HFF-Myc (cell line): ENCODE measurements around the gene IFI6.

Experiments used
- DNase-seq: peaks from one replicate; pipeline ENCODE4 v3.0.0-alpha.2; 2011; ENCODE audit warnings: low read depth; ENCODE audit errors: extremely low read depth
- H3K4me3 ChIP-seq: replicated peaks from 2 replicates; pipeline ENCODE4 v1.5.1; 2011; ENCODE audit warnings: low read depth, mild to moderate bottlenecking, control low read depth, low read length
- CTCF ChIP-seq: IDR thresholded peaks from 2 replicates; pipeline ENCODE4 v1.5.1; 2012; ENCODE audit warnings: mild to moderate bottlenecking, low read depth, low read length, control low read depth; ENCODE audit errors: missing control alignments

The IFI6 gene

GRCh38 chr1:27658951-27659496, 13.0 kb downstream of the IFI6 start:
- H3K4me3 ChIP-seq, result peak overlapping the region; percentile 33
- TF ChIP-seq CTCF, result no peak
- DNase-seq, result no peak

GRCh38 chr1:27656157-27656893, 15.7 kb downstream of the IFI6 start:
- TF ChIP-seq CTCF, result no peak
- no peak for DNase-seq
- H3K4me3 ChIP-seq, result no peak overlapping the region

- DNase-seq, result no peak
- TF ChIP-seq CTCF, result no peak
- no peak overlapping the region for H3K4me3 ChIP-seq
These were observed 16.6 kb downstream of the IFI6 start for GRCh38 chr1:27655151-27655937.

GRCh38 chr1:27652111-27652864, 19.7 kb downstream of the IFI6 start:
- TF ChIP-seq CTCF, result no peak
- H3K4me3 ChIP-seq, result no peak overlapping the region
- DNase-seq, result no peak

GRCh38 chr1:27650539-27651175, 21.3 kb downstream of the IFI6 start:
- DNase-seq, result no peak
- H3K4me3 ChIP-seq, result no peak overlapping the region
- TF ChIP-seq CTCF, result no peak

- DNase-seq, result no peak
- H3K4me3 ChIP-seq, result no peak overlapping the region
- no peak for TF ChIP-seq CTCF
These were observed 21.8 kb downstream of the IFI6 start for GRCh38 chr1:27650171-27650538.
